ENCODE data around the gene TRIM34.
"Not testable (repeated sequence)": the region's sequence is repeated elsewhere in the genome, so short reads cannot be mapped to it uniquely, and the experiment has no call there.

DNA sequence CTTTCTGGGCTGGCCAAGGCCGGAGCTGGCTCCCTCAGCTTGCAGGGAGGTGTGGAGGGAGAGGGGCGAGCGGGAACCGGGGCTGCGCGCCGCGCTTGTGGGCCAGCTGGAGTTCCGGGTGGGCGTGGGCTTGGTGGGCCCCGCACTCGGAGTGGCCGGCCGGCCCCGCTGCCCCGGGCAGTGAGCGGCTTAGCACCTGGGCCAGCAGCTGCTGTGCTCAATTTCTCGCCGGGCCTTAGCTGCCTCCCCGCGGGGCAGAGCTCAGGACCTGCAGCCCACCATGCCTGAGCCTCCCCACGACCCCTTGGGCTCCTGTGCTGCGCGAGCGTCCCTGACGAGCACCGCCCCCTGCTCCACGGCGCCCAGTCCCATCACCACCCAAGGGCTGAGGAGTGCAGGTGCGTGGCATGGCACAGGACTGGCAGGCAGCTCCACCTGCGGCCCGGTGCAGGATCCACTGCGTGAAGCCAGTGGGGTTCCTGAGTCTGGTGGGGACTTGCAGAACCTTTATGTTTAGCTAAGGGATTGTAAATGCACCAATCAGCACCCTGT is 58.2 kb downstream of the TRIM34 start:
- TF ChIP-seq, protein P1, sequence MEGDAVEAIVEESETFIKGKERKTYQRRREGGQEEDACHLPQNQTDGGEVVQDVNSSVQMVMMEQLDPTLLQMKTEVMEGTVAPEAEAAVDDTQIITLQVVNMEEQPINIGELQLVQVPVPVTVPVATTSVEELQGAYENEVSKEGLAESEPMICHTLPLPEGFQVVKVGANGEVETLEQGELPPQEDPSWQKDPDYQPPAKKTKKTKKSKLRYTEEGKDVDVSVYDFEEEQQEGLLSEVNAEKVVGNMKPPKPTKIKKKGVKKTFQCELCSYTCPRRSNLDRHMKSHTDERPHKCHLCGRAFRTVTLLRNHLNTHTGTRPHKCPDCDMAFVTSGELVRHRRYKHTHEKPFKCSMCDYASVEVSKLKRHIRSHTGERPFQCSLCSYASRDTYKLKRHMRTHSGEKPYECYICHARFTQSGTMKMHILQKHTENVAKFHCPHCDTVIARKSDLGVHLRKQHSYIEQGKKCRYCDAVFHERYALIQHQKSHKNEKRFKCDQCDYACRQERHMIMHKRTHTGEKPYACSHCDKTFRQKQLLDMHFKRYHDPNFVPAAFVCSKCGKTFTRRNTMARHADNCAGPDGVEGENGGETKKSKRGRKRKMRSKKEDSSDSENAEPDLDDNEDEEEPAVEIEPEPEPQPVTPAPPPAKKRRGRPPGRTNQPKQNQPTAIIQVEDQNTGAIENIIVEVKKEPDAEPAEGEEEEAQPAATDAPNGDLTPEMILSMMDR (IDR thresholded peaks at IDR 0.05), result not testable (repeated sequence)
- not testable (repeated sequence) for TF ChIP-seq POLR2A (IDR thresholded peaks at IDR 0.05)
